ENCODE data around the gene CCDC188. TPM values are rescaled to one million over a fixed set of nuclear protein-coding genes. Genes with fewer than 3 reads are reported as not detected.

The CCDC188 gene
- total RNA-seq, 4 donors from 2014 or later, result 2.1 TPM; not detected in 3

DNA sequence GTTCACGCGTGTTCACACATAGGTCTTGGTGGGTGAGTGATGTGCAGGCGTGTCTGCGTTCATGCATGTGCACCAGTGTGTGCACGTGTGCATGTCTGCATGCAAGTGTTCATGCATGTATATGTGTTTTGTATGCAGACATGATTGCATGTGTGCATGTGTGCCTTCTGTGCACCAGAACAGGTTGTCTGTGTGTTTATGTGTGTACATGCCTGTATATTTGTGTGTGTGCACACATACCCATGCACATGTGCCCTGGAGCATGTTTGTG is 14.3 kb downstream of the CCDC188 start:
- WGBS, 2 donors, result 82 to 89% methylated on average over 4 to 5 of the region's 5 CpGs
- no peak for DNase-seq
- Histone ChIP-seq H3K4me3 (no peak overlapping the region), H3K4me1 (peaks cover 34 to 68% (median 59%) of the 10 kb centered on the region in 3 donors), H3K27me3 (no peaks in the 10 kb centered on the region), H3K36me3 (peaks cover 0 to 27% (median 4%) of the 10 kb centered on the region in 3 donors), H3K9me3 (no peaks in the 10 kb centered on the region), H3K27ac (no peak overlapping the region)
- intact Hi-C loops (cut with DNase I), result no loop called here
- TF ChIP-seq, protein P1, sequence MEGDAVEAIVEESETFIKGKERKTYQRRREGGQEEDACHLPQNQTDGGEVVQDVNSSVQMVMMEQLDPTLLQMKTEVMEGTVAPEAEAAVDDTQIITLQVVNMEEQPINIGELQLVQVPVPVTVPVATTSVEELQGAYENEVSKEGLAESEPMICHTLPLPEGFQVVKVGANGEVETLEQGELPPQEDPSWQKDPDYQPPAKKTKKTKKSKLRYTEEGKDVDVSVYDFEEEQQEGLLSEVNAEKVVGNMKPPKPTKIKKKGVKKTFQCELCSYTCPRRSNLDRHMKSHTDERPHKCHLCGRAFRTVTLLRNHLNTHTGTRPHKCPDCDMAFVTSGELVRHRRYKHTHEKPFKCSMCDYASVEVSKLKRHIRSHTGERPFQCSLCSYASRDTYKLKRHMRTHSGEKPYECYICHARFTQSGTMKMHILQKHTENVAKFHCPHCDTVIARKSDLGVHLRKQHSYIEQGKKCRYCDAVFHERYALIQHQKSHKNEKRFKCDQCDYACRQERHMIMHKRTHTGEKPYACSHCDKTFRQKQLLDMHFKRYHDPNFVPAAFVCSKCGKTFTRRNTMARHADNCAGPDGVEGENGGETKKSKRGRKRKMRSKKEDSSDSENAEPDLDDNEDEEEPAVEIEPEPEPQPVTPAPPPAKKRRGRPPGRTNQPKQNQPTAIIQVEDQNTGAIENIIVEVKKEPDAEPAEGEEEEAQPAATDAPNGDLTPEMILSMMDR (IDR thresholded peaks at IDR 0.05), result no peak
- TF ChIP-seq POLR2A (IDR thresholded peaks at IDR 0.05), result no peak

DNA sequence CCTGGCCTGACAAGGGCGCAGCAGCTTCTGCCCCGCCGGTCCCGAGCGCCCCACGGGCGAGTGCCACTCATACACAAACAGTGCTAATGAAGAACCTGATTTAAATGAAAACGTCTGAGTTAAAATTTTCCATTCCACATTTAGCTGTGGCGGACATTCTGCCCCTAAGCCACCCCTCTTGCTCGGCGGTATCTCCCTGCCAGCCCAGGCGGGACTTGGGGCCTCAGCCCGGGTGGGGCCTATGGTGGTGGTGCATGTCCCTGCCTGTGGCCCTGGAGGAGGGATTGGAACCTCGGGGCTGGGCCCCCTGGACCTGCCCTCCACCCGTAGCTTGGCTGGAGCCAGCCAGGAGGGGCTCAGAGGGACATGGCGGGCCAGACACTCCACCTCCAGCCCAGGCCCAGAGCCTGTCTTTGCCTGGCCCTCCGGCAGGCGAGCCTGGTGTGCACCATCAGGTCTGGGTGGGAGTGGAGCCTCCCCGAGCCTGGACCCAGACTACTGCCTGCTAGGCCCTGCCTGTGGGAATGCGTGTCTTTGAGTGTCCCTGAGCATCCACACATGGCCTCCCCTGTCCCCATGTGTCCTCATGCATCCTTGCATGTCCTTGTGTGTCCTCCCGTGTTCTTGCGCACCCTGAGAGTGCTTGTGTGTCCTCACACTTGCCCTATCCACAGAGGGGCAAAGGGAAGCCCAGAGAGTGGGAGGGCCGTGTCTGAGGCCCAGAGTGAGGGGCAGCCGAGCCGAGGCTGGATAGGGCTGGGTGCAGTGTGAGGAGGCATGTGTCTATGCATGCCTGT is 14.9 kb downstream of the CCDC188 start:
- Histone ChIP-seq H3K27me3 (no peaks in the 10 kb centered on the region), H3K36me3 (peaks cover 0 to 22% (median 4%) of the 10 kb centered on the region in 3 donors), H3K27ac (peak overlapping the region in 1 of 4 donors; percentile 9), H3K4me3 (no peak overlapping the region), H3K4me1 (peaks cover 34 to 71% (median 59%) of the 10 kb centered on the region in 3 donors), H3K9me3 (no peaks in the 10 kb centered on the region)
- intact Hi-C loops (cut with DNase I), result no loop called here
- DNase-seq, result no peak
- no peak for TF ChIP-seq POLR2A (IDR thresholded peaks at IDR 0.05)
- TF ChIP-seq, protein P1 (IDR thresholded peaks at IDR 0.05), result no peak
- WGBS, 2 donors, result 33 to 54% methylated on average over 3 to 7 of the region's 25 CpGs

DNA sequence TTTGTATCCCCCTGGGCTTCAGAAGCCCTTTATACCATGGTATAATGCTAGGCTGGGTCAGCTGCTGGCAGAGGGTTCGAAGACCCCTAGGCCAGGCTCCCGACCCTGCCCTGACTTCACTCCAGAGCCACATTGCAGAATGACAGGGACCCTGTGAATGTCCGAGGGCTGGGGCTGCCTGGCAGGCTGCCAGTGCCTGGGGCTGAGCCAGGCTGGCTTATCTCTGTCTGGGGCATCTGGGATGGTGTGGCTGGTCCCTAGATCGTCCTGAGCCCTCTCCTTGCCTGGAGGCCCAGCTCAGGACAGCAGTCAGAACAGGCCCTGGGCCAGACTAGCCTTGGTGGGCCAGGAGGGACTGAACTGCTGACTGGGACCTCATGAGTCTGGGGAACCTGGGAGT is 15.6 kb downstream of the CCDC188 start:
- Histone ChIP-seq H3K4me3 (no peak overlapping the region), H3K27ac (peak overlapping the region in 1 of 4 donors; percentile 9), H3K36me3 (peaks cover 0 to 14% (median under 1%) of the 10 kb centered on the region in 3 donors), H3K27me3 (no peaks in the 10 kb centered on the region), H3K4me1 (peaks cover 39 to 78% (median 65%) of the 10 kb centered on the region in 3 donors), H3K9me3 (no peaks in the 10 kb centered on the region)
- DNase-seq, result no peak
- WGBS, 2 donors, result 80% methylated on average over 2 of the region's 4 CpGs; no CpG with 5 or more reads in 1 of the 2 donors
- TF ChIP-seq, protein P1 (IDR thresholded peaks at IDR 0.05), result no peak
- no peak for TF ChIP-seq POLR2A (IDR thresholded peaks at IDR 0.05)
- intact Hi-C loops (cut with DNase I), result no loop called here

DNA sequence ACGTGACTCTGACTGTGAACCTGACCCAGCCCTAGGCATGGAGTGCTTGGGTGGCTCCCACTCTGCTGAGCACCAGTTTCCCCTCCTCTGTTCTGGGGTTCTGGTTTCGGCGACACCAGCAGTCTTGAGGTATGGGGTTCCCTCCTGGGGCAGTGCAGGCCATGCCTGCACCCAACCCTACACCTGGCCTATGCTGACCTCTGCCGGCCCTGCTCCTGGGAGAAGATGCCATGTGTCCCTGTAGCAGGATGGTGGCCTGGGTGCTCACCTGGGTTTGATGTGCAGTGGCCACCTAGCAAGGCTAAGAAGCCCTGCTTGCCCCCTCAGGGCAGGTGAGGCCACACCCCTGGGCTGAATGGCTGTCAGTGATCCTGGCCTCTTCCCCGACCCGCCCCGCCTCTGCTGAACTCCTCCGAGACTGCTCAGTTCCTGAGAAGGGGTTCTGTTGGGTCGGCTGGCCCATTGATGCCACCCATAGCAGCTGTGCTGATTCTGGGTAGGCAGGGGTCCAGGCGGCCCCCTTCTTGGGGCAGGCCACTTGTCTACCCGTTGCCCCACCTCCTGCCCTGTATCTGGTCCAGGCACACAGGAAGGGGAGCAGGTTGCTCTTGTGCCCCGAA is 16.8 kb downstream of the CCDC188 start:
- Histone ChIP-seq H3K36me3 (peaks cover 0 to 2% (median 0%) of the 10 kb centered on the region in 3 donors), H3K9me3 (no peaks in the 10 kb centered on the region), H3K27ac (no peak overlapping the region), H3K4me3 (no peak overlapping the region), H3K4me1 (peaks cover 39 to 79% (median 65%) of the 10 kb centered on the region in 3 donors), H3K27me3 (no peaks in the 10 kb centered on the region)
- no peak for DNase-seq
- TF ChIP-seq, protein P1 (IDR thresholded peaks at IDR 0.05), result no peak
- no peak for TF ChIP-seq POLR2A (IDR thresholded peaks at IDR 0.05)
- 43 to 67% methylated on average over 3 to 6 of the region's 12 CpGs for whole genome bisulfite sequencing, 2 donors
- intact Hi-C loops (cut with DNase I), result no loop called here

DNA sequence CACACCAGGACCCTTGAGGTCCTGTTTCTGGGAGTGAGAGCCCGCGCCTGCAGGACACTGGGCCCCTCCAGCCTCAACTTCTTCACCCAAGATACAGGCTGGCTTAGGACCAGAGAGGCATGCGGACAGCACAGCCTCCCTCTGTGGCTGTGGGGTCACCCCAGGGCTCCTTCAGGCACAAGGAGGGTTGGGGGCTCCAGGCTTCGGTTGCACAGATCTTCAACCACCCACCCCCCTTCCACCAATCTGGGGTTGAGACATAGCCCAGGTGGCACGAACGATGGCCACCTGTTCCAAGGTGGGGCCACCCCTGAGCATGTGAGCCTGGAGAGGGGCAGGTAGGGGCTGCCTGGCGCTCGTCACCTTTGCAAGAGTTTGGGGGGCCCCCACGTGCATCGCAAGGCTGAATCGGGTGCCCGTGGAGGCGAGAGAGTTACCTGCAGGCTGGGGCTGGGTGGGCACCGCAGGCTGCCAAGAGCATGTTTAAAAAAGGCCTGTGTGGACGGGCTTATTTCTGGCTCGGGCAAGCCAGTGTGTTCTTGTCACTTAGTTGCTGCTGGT is 18.1 kb downstream of the CCDC188 start:
- peak overlapping the region; percentile 69 to 100 (median 90) for H3K4me3 ChIP-seq
- H3K27ac ChIP-seq, result peak overlapping the region in 3 of 4 donors; percentile 59 to 98 (median 88)
- TF ChIP-seq, protein P1 (IDR thresholded peaks at IDR 0.05), result no peak
- no peak for TF ChIP-seq POLR2A (IDR thresholded peaks at IDR 0.05)
- 40 to 50% methylated on average over 1 to 4 of the region's 16 CpGs for WGBS, 2 donors
- H3K27me3 ChIP-seq, result no peaks in the 10 kb centered on the region
- no peak for DNase-seq
- intact Hi-C loops (cut with DNase I), result no loop called here
- H3K9me3 ChIP-seq, result no peaks in the 10 kb centered on the region
- H3K36me3 ChIP-seq, result peaks cover 0 to 2% (median 0%) of the 10 kb centered on the region in 3 donors
- peaks cover 34 to 69% (median 60%) of the 10 kb centered on the region in 3 donors for H3K4me1 ChIP-seq
